Measurements from ENCODE around the gene FES.
"Not testable (repeated sequence)": the region's sequence is repeated elsewhere in the genome, so short reads cannot be mapped to it uniquely, and the experiment has no call there.

The FES gene

GRCh38 chr15:90860942-90861675, 23.2 kb upstream of the FES start:
- in situ Hi-C loops (cut with HindIII; ENCODE audit: low sequenced_read_pairs), result no loop called here

GRCh38 chr15:90862487-90862886, 21.8 kb upstream of the FES start:
- in situ Hi-C loops (cut with HindIII; ENCODE audit: low sequenced_read_pairs), result no loop called here

- in situ Hi-C loops (cut with HindIII; ENCODE audit: low sequenced_read_pairs), result no loop called here
These were observed 21.1 kb upstream of the FES start for GRCh38 chr15:90862964-90863778.

- in situ Hi-C loops (cut with HindIII; ENCODE audit: low sequenced_read_pairs), result no loop called here
These were observed 20.3 kb upstream of the FES start for GRCh38 chr15:90863987-90864386.

GRCh38 chr15:90864507-90864906, 19.8 kb upstream of the FES start:
- in situ Hi-C loops (cut with HindIII; ENCODE audit: low sequenced_read_pairs), result no loop called here

GRCh38 chr15:90865702-90866101, 18.6 kb upstream of the FES start:
- in situ Hi-C loops (cut with HindIII; ENCODE audit: low sequenced_read_pairs), result no loop called here

GRCh38 chr15:90866161-90866715, 18.1 kb upstream of the FES start:
- in situ Hi-C loops (cut with HindIII; ENCODE audit: low sequenced_read_pairs), result no loop called here

- in situ Hi-C loops (cut with HindIII; ENCODE audit: low sequenced_read_pairs), result no loop called here
These were observed 17.5 kb upstream of the FES start for GRCh38 chr15:90866800-90867199.

GRCh38 chr15:90868261-90868689, 16.0 kb upstream of the FES start, which contains the start of gene FURIN:
Gene FURIN, plus strand, starts transcription at chr15:90868588. Its CDS starts 7,153 bp downstream, at chr15:90875741.
- in situ Hi-C loops (cut with HindIII; ENCODE audit: low sequenced_read_pairs), result no loop called here

GRCh38 chr15:90869140-90869541, 15.2 kb upstream of the FES start:
- in situ Hi-C loops (cut with HindIII; ENCODE audit: low sequenced_read_pairs), result no loop called here

GRCh38 chr15:90869601-90870353, 14.5 kb upstream of the FES start:
- in situ Hi-C loops (cut with HindIII; ENCODE audit: low sequenced_read_pairs), result no loop called here

- in situ Hi-C loops (cut with HindIII; ENCODE audit: low sequenced_read_pairs), result no loop called here
These were observed 13.8 kb upstream of the FES start for GRCh38 chr15:90870354-90871138.

GRCh38 chr15:90871139-90871715, 13.1 kb upstream of the FES start:
- in situ Hi-C loops (cut with HindIII; ENCODE audit: low sequenced_read_pairs), result no loop called here

GRCh38 chr15:90871716-90872485, 12.4 kb upstream of the FES start:
- in situ Hi-C loops (cut with HindIII; ENCODE audit: low sequenced_read_pairs), result no loop called here

- in situ Hi-C loops (cut with HindIII; ENCODE audit: low sequenced_read_pairs), result no loop called here
These were observed 11.7 kb upstream of the FES start for GRCh38 chr15:90872486-90873184.

GRCh38 chr15:90873488-90873997, 10.8 kb upstream of the FES start:
- in situ Hi-C loops (cut with HindIII; ENCODE audit: low sequenced_read_pairs), result no loop called here

- in situ Hi-C loops (cut with HindIII; ENCODE audit: low sequenced_read_pairs), result no loop called here
These were observed 10.2 kb upstream of the FES start for GRCh38 chr15:90873998-90874605.

GRCh38 chr15:90874986-90875385, 9.3 kb upstream of the FES start:
- in situ Hi-C loops (cut with HindIII; ENCODE audit: low sequenced_read_pairs), result not testable (repeated sequence)
